GM18951 (cell line): Measurements from ENCODE around the gene CCNF.

Source experiments
- POLR2A ChIP-seq: IDR thresholded peaks from 4 replicates; pipeline ENCODE4 v1.6.1; 2011; ENCODE audit warnings: mild to moderate bottlenecking; ENCODE audit not compliant: insufficient read length, insufficient read depth; ENCODE audit errors: extremely low read depth
- in situ Hi-C: fragments of 300-500 bp; cut with MboI; formaldehyde crosslinking; loops from one replicate; pipeline ENCODE4 v1.12.0; 2022; ENCODE audit warnings: low sequenced_read_pairs, mixed read lengths, inconsistent platforms; ENCODE audit not compliant: unreplicated experiment

The CCNF gene

DNA sequence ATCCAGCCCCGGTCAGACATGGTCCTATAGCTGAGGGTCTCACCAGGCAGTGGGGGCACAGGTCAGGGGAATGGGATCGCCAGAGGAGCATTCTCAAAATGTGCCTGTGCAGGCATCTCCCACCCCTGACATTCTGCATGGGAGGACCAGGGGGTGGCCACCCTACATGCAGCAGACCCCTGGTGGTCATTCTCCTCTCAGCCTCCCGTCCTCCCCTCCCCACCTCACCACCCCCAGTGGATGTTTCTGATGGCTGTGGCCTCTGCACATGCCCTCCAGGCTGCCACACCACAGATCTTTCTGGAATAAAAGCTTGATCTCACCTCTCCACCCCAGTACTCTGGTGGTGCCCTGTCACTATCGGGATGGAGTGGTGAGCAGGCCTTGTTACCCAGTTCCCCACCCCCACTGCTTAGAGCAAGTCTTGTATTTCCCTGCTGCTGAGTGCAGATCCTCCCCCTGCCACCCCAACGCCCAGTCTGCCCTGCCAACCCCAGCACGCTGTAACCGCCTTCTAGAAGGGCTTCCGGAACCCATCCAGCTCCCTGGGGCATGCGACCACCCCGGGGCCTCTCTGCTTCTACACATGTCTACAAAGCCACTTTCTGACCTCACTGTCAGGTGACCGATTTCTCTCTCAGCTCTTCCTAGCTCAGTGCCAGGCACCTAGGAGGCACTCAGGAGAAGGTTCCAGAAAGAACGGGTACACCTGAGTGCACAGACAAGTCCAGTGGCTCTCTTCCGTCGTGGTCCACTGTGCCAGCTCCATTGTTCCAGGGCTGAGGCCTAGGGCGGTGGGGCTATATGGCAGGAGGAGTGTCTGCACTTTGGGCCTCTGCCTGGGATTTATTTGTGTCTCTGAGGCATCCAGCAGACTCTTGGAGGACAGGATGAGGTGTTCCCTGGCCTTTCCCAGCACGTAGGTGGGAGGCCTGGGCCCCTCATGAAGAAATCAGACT lies 55.0 kb downstream of the CCNF start:
- TF ChIP-seq POLR2A: no peak

DNA sequence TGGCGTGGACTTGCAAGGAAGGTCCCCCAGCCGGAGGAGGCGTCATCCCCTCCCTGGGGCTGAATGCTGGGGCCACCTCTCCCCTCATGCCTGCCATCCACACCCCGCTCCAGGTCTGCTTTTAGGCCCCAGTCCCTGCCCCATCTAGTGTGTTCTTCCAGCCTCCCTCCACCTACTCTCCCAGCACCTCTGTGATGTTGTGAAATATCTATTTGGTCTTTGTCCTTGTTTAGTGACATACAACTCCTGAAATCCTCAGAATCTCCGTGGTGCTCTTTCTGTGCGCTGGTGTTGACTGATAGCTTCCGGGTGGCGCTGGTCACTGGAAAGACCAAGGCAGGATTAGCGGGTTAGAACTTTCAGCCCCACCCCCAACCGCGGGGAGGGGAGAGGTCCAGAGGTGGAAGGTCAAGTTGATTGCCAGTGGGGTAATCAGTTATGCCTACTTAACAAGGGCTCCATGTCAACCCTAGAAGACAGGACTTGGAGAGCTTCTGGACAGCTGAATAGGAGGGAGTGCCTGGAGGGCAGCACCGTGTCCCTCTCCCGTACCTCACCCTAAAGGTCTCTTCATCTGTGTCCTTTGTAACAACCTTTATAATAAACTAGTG lies 55.8 kb downstream of the CCNF start:
- in situ Hi-C loops: no loop called here
- TF ChIP-seq POLR2A: no peak

More for the DNA sequence above, 55.0 kb downstream of the CCNF start:
- in situ Hi-C loops: no loop called here

DNA sequence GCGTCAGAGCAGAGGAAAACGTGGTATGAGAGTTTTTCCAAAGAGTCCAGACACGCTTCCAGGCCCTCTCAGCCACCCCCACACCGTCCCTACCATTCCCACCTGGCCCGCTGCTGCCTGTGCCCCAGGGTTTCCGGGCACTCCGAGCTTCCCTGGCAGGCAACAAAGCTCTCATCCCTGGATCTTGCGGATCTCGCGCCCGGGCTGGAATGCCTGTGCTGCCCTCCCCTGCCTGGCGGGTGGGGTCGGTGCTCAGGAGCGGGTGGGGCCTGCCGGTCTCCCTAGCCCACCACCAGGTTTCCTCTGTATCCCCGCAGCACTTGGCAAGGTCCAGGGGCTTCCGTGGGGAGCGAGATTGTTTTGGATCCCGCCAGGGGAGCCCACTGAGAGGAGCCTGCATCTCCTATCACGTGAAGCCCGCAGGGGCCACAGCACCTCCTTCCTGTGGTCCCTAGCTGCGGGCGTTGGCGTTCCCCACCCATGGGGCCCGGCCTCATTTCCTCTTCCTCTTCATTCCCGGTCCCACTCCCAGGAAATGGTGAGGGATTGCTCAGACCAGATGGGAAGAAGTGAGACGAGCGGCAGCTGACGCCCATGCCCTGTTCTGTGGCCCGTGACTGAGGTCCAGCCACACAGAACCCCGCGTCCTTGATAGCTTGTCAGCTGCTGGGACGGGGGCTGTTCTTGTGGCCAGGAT lies 56.7 kb downstream of the CCNF start:
- TF ChIP-seq POLR2A: no peak
- in situ Hi-C loops: no loop called here

DNA sequence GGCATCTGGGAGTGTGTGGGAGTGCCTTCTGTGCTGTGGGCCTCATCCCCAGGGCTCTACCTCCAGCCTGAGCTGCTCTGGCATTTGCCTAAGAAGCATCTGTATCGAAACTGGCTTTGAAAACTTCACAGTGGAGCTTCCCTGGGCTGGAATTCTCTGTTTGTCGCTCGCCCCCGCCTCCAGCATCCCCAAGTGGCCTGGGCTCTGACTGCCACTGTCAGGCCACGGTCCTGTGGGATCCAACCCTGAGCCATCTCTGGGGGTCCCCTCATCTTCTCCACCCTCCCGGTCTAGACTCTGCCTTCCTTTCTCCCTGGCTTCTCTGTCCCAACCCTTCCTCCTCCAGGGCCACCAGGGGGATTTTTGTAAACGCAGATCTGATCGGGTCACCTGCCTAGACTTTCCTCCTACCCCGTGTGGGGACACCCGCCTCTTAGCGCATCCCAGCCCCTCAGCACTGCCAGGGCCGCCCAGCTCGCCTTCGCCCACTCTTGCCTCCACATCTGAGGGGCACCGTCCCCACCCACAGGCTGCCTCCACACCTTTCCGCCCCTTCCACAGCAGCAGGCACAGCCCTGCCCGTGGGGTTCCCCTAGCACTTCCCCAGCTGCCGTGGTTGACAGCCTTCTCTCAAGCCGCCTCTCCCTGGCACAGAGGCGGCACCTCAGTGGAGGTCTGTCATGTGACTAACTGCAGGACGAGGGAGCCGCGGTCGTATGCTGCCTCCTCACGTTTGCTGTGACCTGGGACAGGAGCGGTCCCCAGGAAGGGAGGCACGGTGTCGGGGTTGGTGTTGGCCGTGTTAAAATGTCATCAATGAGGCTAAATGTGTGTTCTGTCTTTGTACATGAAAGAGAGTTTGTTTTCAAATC lies 57.6 kb downstream of the CCNF start:
- in situ Hi-C loops: no loop called here
- TF ChIP-seq POLR2A: peak; percentile 23

DNA sequence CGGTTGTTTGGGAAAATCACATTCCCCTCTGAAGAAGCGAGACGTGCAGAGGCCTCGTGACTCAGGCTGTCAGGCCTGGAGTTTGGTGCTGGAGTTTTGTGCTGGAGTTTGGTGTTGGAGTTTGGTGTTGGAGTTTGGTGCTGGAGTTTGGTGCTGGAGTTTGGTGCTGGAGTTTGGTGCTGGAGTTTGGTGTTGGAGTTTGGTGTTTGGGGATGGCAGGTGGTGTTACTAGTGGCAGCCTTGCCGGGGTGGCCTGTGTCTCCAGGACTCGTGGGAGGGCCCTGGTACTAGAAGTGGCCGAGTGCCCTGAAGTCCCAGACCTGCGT lies 58.2 kb downstream of the CCNF start:
- TF ChIP-seq POLR2A: no peak
- in situ Hi-C loops: no loop called here

DNA sequence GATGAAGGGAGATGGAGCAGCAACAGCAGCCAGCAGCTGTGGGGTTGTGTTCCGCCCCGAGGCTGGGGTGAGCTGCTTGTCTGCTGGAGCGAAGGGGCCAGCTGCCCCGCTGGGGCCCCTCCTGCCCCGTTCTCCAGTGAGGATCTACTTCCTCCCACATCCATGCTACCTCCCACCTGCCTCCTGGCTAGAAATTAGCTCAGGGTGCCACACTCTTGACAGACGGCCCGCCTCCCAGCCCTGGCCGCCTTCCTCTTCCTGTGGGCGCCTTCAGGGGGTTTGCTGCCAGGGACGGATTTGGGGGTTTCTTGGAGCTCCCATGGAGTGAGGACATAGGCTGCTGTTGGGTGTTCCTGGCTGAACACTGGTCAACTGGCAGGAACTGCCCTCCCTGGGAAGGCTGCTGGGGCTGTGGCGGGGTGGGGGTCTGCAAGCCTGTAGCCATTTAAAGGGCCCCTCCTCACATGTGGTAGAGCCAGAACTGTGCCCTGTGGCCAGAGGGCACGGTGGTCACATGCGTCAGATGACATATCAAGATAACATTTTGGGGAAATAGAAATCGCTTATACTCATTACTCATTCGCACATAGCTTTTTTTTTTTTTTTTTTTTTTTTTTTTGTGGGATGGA lies 58.8 kb downstream of the CCNF start:
- no peak for TF ChIP-seq POLR2A
- in situ Hi-C loops: no loop called here

DNA sequence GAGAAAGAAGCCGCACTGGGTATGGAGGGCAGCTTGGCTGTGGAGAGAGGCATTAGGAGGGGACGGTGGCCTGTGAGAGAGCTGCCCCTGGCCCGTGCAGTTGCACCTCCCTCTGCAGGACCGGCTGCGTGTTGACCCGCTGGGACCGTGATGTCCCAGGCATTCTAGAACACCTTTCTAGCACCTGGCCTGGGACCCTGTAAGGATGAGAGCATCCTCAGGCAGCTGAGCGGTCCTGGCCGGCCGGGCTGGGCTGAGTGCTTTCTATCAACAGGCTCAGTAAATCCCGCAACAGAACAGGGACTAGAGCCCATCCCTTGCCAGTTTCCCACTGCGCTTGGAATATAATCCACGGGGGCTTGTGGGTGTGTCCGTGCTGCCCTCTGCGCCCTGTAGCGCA lies 60.3 kb downstream of the CCNF start:
- in situ Hi-C loops: no loop called here
- no peak for TF ChIP-seq POLR2A

DNA sequence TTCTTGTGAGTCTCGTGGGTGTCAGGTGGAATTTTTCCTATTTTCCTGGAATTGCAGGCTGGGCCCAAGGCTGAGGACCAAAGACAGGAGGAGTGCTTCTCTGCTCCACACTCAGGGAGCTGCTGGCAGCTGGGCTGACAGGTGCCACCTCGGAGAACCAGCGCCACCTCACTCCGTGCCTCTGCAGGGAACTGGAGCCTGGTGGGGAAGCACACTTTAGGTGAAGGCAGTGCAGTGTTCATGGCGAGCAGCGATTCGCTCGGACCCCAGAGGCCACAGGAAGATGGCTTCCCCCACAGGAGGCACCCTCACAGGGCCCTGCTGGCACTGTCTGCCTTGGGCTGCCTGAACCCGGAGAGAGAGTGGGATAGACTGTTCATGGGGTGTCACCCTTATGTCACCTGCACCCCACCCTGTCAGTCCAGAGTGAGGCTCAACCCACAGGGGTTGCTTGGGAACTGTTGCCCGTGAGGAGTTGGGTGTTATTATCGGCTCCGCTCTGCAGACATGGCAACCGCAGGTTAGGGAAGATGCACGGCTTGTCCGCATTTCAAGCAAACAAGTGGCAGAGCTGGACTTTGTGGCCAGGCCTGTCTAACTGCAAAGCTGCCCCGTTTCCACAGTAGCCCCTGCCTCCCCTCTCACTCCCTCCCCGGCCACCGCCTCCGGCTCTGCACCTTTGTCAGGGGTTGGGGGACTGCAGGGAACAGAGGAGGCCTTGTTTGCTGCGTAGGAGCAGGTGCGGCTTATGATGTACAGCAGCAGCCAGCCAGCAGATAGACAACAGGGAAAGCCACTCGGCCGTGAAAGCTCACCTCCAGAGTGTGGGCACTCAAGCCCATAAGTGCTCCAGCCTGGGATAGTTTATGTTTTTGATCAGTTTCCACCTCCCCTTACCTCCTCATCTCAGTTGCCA lies 61.2 kb downstream of the CCNF start:
- no peak for TF ChIP-seq POLR2A
- in situ Hi-C loops: no loop called here

DNA sequence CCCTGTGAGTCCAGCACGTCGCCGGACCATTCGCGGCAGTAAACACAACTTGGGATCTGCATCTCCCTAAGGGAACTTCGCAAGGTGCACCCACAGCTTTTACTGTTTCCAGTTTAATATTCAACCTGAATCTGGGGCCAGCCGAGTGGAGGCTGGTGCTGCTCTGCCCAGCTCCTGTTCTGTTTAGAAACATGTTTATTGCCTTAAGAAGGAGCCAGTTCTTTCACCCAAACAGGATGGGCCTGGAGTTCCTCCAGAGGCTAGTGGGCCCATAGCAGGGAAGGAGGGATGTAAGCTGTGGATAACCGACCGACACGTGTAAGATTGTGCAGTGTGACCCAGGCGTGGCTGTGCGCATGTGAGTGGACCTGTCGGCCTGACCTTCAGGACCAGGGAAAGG lies 63.0 kb downstream of the CCNF start:
- in situ Hi-C loops: no loop called here

DNA sequence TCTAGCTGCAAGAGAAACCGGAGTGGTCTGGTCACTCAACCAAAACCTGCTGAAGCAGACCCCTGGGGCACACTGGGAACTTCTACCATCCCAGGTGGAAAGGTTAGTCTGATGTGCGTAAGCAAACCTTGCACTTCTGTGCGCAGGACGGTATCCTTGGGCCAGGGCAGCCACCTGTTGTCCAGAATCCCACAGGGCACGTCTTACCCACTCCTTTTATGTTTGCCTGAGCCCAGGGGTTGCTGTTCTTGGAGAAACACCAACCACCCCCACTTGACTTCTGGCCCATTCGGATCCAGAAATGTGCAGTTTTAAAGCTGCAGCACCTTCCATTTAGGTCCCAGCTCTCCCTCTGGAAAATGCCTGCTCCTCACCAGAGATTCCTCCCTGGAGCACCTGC lies 64.4 kb downstream of the CCNF start:
- TF ChIP-seq POLR2A: no peak
- in situ Hi-C loops: no loop called here

More for the DNA sequence above, 63.0 kb downstream of the CCNF start:
- no peak for TF ChIP-seq POLR2A

DNA sequence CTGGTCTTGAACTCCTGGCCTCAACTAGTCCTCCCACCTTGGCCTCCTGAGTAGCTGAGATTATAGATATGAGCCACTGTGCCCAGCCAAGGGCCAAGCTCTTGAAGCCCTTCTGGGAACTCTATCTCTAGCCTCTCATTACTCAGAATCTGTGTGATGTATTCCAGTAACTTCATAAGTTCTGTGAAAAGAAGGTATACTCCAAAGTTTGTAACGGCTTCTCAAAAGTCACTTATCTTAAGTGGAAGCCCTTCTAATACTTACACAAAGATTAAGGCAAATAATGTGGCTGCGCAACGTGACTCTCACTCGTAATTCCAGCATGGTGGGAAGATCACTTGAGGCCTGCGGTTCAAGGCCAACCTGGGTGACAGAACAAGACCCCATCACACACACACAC lies 65.4 kb downstream of the CCNF start:
- no peak for TF ChIP-seq POLR2A
- in situ Hi-C loops: no loop called here
